Pancreas (tissue), 10 donors: Measurements from ENCODE around the gene C7orf57. TPM values are rescaled to one million over a fixed set of nuclear protein-coding genes. Genes with fewer than 3 reads are reported as not detected.
"Not testable (repeated sequence)": the region's sequence is repeated elsewhere in the genome, so short reads cannot be mapped to it uniquely, and the experiment has no call there.

Experiments used
- ATAC-seq, 4 donors: fragments of 200-7000 bp; cut with Tn5 transposase; one replicate each; pipeline versions ENCODE4 v1.8.0 to v1.9.1; 2020; ENCODE audit warnings: mild to moderate bottlenecking in 4 of 4, moderate library complexity in 4 of 4
- DNase-seq, 6 donors: peaks; one replicate each; pipeline ENCODE4 v3.0.0-alpha.2; 2020
- FAIRE-seq: peaks from 2 replicates; lab custom pipeline; 2012; peaks lifted over from hg19 to GRCh38; lab: Jason Lieb, UNC
- H3K27ac ChIP-seq, 4 donors: fragments of 200-600 bp; sonication (generic); 1 replicate in 3 of 4; 2 replicates in 1 of 4; pipeline versions ENCODE4 v1.5.0 to v1.8.0; 2020
- H3K27me3 ChIP-seq, 4 donors: fragments of 200-600 bp; one replicate each; pipeline ENCODE4 v1.8.0; 2021
- H3K36me3 ChIP-seq, 3 donors: fragments of 200-600 bp; sonication (generic) in 1 of 3; one replicate each; pipeline versions ENCODE4 v1.5.0 to v1.8.0; 2020 to 2021
- H3K4me1 ChIP-seq, 3 donors: fragments of 200-600 bp; one replicate each; pipeline ENCODE4 v1.8.0; 2021
- H3K4me3 ChIP-seq, 4 donors: fragments of 200-600 bp; sonication (generic) in 2 of 4; one replicate each; pipeline versions ENCODE4 v1.5.0 to v1.8.0; 2020 to 2021
- H3K9me3 ChIP-seq, 4 donors: fragments of 200-600 bp; one replicate each; pipeline ENCODE4 v1.8.0; 2021
- WGBS, 2 donors: extraction: QIAGEN DNeasy Blood & Tissue Kit; methylation state at CpG; one replicate each; pipeline ENCODE4 v1.1.7; 2013; 5-methylcytosine and 5-hydroxymethylcytosine counted together
- intact Hi-C, 3 donors: fragments of 100-400 bp; cut with DNase I; formaldehyde crosslinking; loops; one replicate each; pipeline versions ENCODE4 v1.11.1 to v1.14.2; 2022
- polyA plus RNA-seq, 2 donors: library from polyadenylated mRNA; stranded (reverse); fragments of 200-250 nt; gene quantifications; one replicate each; pipeline ENCODE4 v1.2.3, GENCODE V29; 2013
- total RNA-seq, 6 donors: library from RNA; stranded (reverse); fragmentation: NEBNext Ultra II Directional in 4 of 6; extraction: Animal tissue kit (Norgen Biotek cat#: 25700) in 4 of 6; gene quantifications; one replicate each; pipeline versions ENCODE4 v1.2.1 to v1.2.4, GENCODE V29; 2021 to 2023
- TF ChIP-seq, protein P1 (sequence below), 4 donors: fragments of 200-600 bp; sonication (generic) in 3 of 4; IDR thresholded peaks; one replicate each; pipeline versions ENCODE4 v1.5.0 to v1.8.0; 2021; ENCODE audit warnings: antibody characterized with exemption in 4 of 4
- donor health status: healthy with polysubstance abuse.
- donor health status: DM: no; HTN: no; CAD: no; lungs with moderate emphysema.
- donor health status: DM: no; HTN: no; CAD: no.
- donor health status: control.
- donor health status: control.
- donor health status: Bipolar disorder and iron deficiency.
- donor health status: DM: yes; HTN: yes; CAD: no.
- donor health status: DM: no; HTN: no; CAD: no.
- donor health status: DM: no; HTN: no; CAD: no.
- donor health status: DM: yes; HTN: yes; CAD: no.

Gene C7orf57
- total and polyA plus RNA-seq, 8 donors, result not detected

GRCh38 chr7:47991270-47991669 lies 44.1 kb upstream of the C7orf57 start:
- H3K27ac ChIP-seq, result no peak overlapping the region
- no peaks in the 10 kb centered on the region for H3K9me3 ChIP-seq
- no peak for FAIRE-seq
- peak in 1 of 4 donors; percentile 3 for ATAC-seq
- WGBS, 2 donors, result 97 to 98% methylated on average over 1 of the region's 1 CpG
- H3K4me1 ChIP-seq, result no peaks in the 10 kb centered on the region
- TF ChIP-seq, protein P1, sequence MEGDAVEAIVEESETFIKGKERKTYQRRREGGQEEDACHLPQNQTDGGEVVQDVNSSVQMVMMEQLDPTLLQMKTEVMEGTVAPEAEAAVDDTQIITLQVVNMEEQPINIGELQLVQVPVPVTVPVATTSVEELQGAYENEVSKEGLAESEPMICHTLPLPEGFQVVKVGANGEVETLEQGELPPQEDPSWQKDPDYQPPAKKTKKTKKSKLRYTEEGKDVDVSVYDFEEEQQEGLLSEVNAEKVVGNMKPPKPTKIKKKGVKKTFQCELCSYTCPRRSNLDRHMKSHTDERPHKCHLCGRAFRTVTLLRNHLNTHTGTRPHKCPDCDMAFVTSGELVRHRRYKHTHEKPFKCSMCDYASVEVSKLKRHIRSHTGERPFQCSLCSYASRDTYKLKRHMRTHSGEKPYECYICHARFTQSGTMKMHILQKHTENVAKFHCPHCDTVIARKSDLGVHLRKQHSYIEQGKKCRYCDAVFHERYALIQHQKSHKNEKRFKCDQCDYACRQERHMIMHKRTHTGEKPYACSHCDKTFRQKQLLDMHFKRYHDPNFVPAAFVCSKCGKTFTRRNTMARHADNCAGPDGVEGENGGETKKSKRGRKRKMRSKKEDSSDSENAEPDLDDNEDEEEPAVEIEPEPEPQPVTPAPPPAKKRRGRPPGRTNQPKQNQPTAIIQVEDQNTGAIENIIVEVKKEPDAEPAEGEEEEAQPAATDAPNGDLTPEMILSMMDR (IDR thresholded peaks at IDR 0.05), result no peak
- intact Hi-C loops, result loop anchor here in 1 of 3 donors (5.0 kb wide), 1 partner anchor 116 kb away; no protein-coding TSS in a partner anchor
- no peak for DNase-seq
- H3K36me3 ChIP-seq, result no peaks in the 10 kb centered on the region
- H3K4me3 ChIP-seq, result peak overlapping the region in 2 of 4 donors; percentile 44 to 58
- no peaks in the 10 kb centered on the region for H3K27me3 ChIP-seq

DNA sequence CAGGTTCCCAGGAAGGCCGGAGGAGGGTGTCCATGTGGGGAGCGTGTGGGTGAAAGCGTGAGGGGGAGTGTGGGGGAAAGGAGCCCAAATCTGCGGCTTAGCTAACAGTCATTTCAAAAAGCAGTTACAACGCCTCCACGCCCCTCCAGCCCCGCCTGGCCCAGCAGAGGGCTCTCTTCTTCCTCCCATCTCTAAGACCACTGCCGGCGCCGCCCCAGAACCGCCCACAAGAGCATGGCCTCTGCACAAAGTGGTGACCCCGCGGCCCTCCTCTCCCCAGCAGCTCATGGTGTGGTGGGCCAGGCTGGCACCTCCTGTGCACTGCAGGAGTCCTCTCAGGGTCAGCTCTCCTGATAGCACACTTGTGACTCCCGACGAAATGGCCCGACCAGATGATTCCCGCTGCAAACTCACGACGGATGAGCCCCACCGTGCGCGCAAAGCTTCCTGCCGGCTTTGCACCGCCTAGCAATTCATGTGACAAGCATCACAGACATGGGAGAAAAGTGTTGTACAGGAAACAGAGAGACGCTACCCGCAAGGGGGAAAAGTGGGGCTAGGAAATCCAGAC lies 43.5 kb upstream of the C7orf57 start:
- H3K36me3 ChIP-seq, result no peaks in the 10 kb centered on the region
- DNase-seq, result peak; percentile 73 to 93 (median 83)
- peak overlapping the region; percentile 16 to 58 (median 34) for H3K4me3 ChIP-seq
- H3K27ac ChIP-seq, result peak overlapping the region in 3 of 4 donors; percentile 19 to 71 (median 41)
- H3K27me3 ChIP-seq, result no peaks in the 10 kb centered on the region
- H3K9me3 ChIP-seq, result no peaks in the 10 kb centered on the region
- H3K4me1 ChIP-seq, result no peaks in the 10 kb centered on the region
- TF ChIP-seq, protein P1 (IDR thresholded peaks at IDR 0.05), result peak in 2 of 4 donors; percentile 21 to 41
- intact Hi-C loops, result loop anchor here in 1 of 3 donors (5.0 kb wide), 1 partner anchor 115 kb away; no protein-coding TSS in a partner anchor
- peak; percentile 98 to 100 (median 100) for ATAC-seq
- WGBS, 2 donors, result 3 to 5% methylated on average over 24 to 26 of the region's 26 CpGs
- FAIRE-seq, result no peak

DNA sequence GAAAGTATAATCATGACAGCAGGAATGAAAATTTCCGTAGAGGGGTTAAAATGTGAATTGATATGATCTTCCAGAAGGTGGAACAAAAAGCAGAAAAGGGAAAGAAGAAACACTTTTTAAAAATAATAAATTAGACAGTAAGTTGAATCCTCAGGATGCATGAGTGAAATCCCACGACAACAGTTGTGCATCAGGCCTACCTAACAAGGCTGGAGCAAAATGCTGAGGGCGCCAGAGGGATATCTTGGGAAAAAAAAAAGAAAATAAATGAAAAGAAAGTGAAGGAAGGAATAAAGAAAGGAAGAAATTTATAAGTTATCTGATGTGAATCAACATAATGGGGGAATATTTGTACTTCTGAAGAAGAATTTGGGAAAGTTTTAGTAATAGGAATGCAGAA lies 42.9 kb upstream of the C7orf57 start:
- 71 to 72% methylated on average over 3 of the region's 3 CpGs for WGBS, 2 donors
- FAIRE-seq, result no peak
- H3K27ac ChIP-seq, result peak overlapping the region in 3 of 4 donors; percentile 19 to 71 (median 41)

GRCh38 chr7:47999413-47999812 lies 35.9 kb upstream of the C7orf57 start:
- Histone ChIP-seq H3K4me3 (no peak overlapping the region), H3K27ac (no peak overlapping the region), H3K9me3 (no peaks in the 10 kb centered on the region), H3K4me1 (no peaks in the 10 kb centered on the region), H3K27me3 (no peaks in the 10 kb centered on the region), H3K36me3 (no peaks in the 10 kb centered on the region)
- no peak for DNase-seq
- no peak for FAIRE-seq
- TF ChIP-seq, protein P1 (IDR thresholded peaks at IDR 0.05), result no peak
- no peak for ATAC-seq
- intact Hi-C loops, result no loop called here
- WGBS, 2 donors, result 92 to 96% methylated on average over 12 of the region's 12 CpGs

More for the DNA sequence above, 42.9 kb upstream of the C7orf57 start:
- DNase-seq (no peak), ATAC-seq (no peak)
- H3K27me3 ChIP-seq, result no peaks in the 10 kb centered on the region
- H3K36me3 ChIP-seq, result no peaks in the 10 kb centered on the region
- TF ChIP-seq, protein P1 (IDR thresholded peaks at IDR 0.05), result no peak
- H3K4me1 ChIP-seq, result no peaks in the 10 kb centered on the region
- no peaks in the 10 kb centered on the region for H3K9me3 ChIP-seq
- H3K4me3 ChIP-seq, result peak overlapping the region in 2 of 4 donors; percentile 44 to 58
- intact Hi-C loops, result loop anchor here in 1 of 3 donors (5.0 kb wide), 1 partner anchor 115 kb away; no protein-coding TSS in a partner anchor

GRCh38 chr7:48000164-48000563 lies 35.2 kb upstream of the C7orf57 start:
- 87 to 93% methylated on average over 13 of the region's 13 CpGs for WGBS, 2 donors
- H3K4me1 ChIP-seq, H3K9me3 ChIP-seq, H3K27ac ChIP-seq, DNase-seq, H3K27me3 ChIP-seq, H3K36me3 ChIP-seq, H3K4me3 ChIP-seq, ATAC-seq, FAIRE-seq, intact Hi-C loops: not testable (repeated sequence)
